GM12878 (cell line): ENCODE data around the gene C10orf90. TPM values are rescaled to one million over a fixed set of nuclear protein-coding genes. Genes with fewer than 3 reads are reported as not detected.
"Not testable (repeated sequence)": the region's sequence is repeated elsewhere in the genome, so short reads cannot be mapped to it uniquely, and the experiment has no call there.

Experiments
- ATAC-seq: fragments of 200-7000 bp; cut with Tn5 transposase; 3 replicates; pipeline ENCODE4 v1.9.1; 2020; ENCODE audit warnings: mild to moderate bottlenecking, moderate library complexity
- BruUV-seq: library from RNA; stranded (reverse); fragments of 400-500 nt; replicated peaks from 2 replicates; lab custom pipeline; 2021; lab: Mats Ljungman, UMichigan
- CTCF ChIA-PET: fragments of 300-600 bp; sonication (Branson Sonifier 250); formaldehyde crosslinking; extraction: SDS; loops from one replicate; lab custom pipeline; 2021; ENCODE audit warnings: inconsistent platforms; lab: Yijun Ruan, JAX
- POLR2A ChIA-PET: fragments of 350-600 bp; formaldehyde crosslinking; extraction: SDS; loops from one replicate; lab custom pipeline; 2021; ENCODE audit warnings: inconsistent platforms; lab: Charles Lee
- RAD21 ChIA-PET: fragments of 300-600 bp; sonication (Branson Sonifier 250); formaldehyde crosslinking; loops from one replicate; lab custom pipeline; 2023; ENCODE audit warnings: antibody characterized with exemption; ENCODE audit not compliant: unreplicated experiment; lab: Charles Lee
- SMC1A ChIA-PET: fragments of 300-600 bp; sonication (Branson Sonifier 250); formaldehyde crosslinking; loops from one replicate; lab custom pipeline; 2023; ENCODE audit not compliant: unreplicated experiment, uncharacterized antibody; lab: Charles Lee
- DNase-seq: peaks from one replicate; pipeline ENCODE4 v3.0.0-alpha.2; 2011; ENCODE audit warnings: low read depth, low spot score
- FAIRE-seq: peaks from 3 replicates; lab custom pipeline; 2011; peaks lifted over from hg19 to GRCh38; lab: Jason Lieb, UNC
- H2AFZ ChIP-seq: 2 replicates; pipeline ENCODE4 v1.6.0; 2011; ENCODE audit warnings: low read depth, low read length, control low read depth; ENCODE audit not compliant: control insufficient read depth
- H3K27ac ChIP-seq: 2 replicates; pipeline ENCODE4 v1.5.1; 2011; ENCODE audit warnings: control low read depth; ENCODE audit not compliant: control insufficient read depth, insufficient read depth
- H3K27me3 ChIP-seq, 2 experiments: replicated peaks in 1 of 2; 2 replicates each; pipeline versions ENCODE4 v1.6.0 to v1.6.1; 2011; ENCODE audit warnings: low read length in 1 of 2; ENCODE audit not compliant: control insufficient read depth in 2 of 2, insufficient read depth in 2 of 2
- H3K36me3 ChIP-seq, 2 experiments: 2 replicates each; pipeline ENCODE4 v1.5.1; 2011; ENCODE audit warnings: low read length in 1 of 2; ENCODE audit not compliant: control insufficient read depth in 2 of 2, insufficient read depth in 2 of 2
- H3K4me1 ChIP-seq: 2 replicates; pipeline ENCODE4 v1.6.1; 2011; ENCODE audit warnings: mild to moderate bottlenecking, low read length, moderate library complexity, mixed read lengths; ENCODE audit not compliant: control insufficient read depth, insufficient read depth
- H3K4me2 ChIP-seq: 2 replicates; pipeline ENCODE4 v1.6.0; 2011; ENCODE audit warnings: control low read depth; ENCODE audit not compliant: control insufficient read depth, insufficient read depth
- H3K4me3 ChIP-seq: fragments of 200-600 bp; sonication (generic); 2 replicates; pipeline ENCODE4 v1.5.1; 2016
- H3K79me2 ChIP-seq: 2 replicates; pipeline ENCODE4 v1.6.0; 2011; ENCODE audit warnings: low read length; ENCODE audit not compliant: control insufficient read depth, insufficient read depth
- H3K9ac ChIP-seq: 2 replicates; pipeline ENCODE4 v1.8.0; 2011; ENCODE audit warnings: low read length, control low read depth, mixed read lengths; ENCODE audit not compliant: control insufficient read depth, insufficient read depth
- H3K9me3 ChIP-seq: replicated peaks from 3 replicates; pipeline ENCODE4 v1.5.1; 2011; ENCODE audit warnings: mild to moderate bottlenecking, low read length; ENCODE audit not compliant: control insufficient read depth, insufficient read depth
- H4K20me1 ChIP-seq: 2 replicates; pipeline ENCODE4 v1.6.0; 2011; ENCODE audit not compliant: control insufficient read depth, insufficient read depth
- ETV6 ChIP-seq, 2 experiments: fragments of 450-650 bp in 1 of 2; IDR thresholded peaks in 1 of 2; conservative IDR thresholded peaks in 1 of 2; 2 replicates each; pipeline ENCODE4 v1.6.1; 2014; ENCODE audit warnings: antibody characterized with exemption in 1 of 2, borderline replicate concordance in 1 of 2, low read depth in 1 of 2, mild to moderate bottlenecking in 1 of 2, moderate library complexity in 1 of 2
- SIN3A ChIP-seq: IDR thresholded peaks from 2 replicates; pipeline ENCODE4 v1.6.1; 2012; ENCODE audit warnings: low read depth, low read length, improper control_type of control experiment
- SMAD1 ChIP-seq: fragments of 450-650 bp; IDR thresholded peaks from 2 replicates; pipeline ENCODE4 v1.6.1; 2018; ENCODE audit warnings: mild to moderate bottlenecking, low read depth; ENCODE audit not compliant: partially characterized antibody
- SMC3 ChIP-seq: IDR thresholded peaks from 2 replicates; pipeline ENCODE4 v1.6.1; 2011; ENCODE audit warnings: low read length, improper control_type of control experiment, borderline replicate concordance
- WGBS: methylation state at CpG from one replicate; pipeline ENCODE4 v1.1.6; 2016; ENCODE audit warnings: low lambda C conversion rate; ENCODE audit not compliant: insufficient replicate concordance, insufficient coverage; ENCODE audit errors: missing lambda C conversion rate; 5-methylcytosine and 5-hydroxymethylcytosine counted together
- in situ Hi-C: fragments of 300-500 bp; cut with MboI; formaldehyde crosslinking; loops from 9 replicates; pipeline ENCODE4 v1.14.3; 2018; ENCODE audit warnings: mixed read lengths
- intact Hi-C: fragments of 100-400 bp; cut with micrococcal nuclease; formaldehyde crosslinking; loops from one replicate; pipeline ENCODE4 v1.14.2; 2022; ENCODE audit not compliant: unreplicated experiment
- polyA plus RNA-seq, 11 experiments: library from polyadenylated mRNA; depleted of rRNA in 4 of 11; unstranded in 6 of 11; stranded (reverse) in 5 of 11; fragments of >200 nt; fragmentation: Nextera tagmentation in 4 of 11; fragmentation: Illumina TruSeq in 1 of 11; extraction: Ambion mirVana in 4 of 11; extraction: Trizol in 1 of 11; gene quantifications; 1 replicate in 1 of 11; 2 replicates in 10 of 11; pipeline versions ENCODE4 v1.2.1 to v1.2.3, GENCODE V29; 2011 to 2016; ENCODE audit warnings: inconsistent platforms in 2 of 11, missing spikeins in 2 of 11, low read depth in 1 of 11
- total RNA-seq, 4 experiments: library from RNA; depleted of rRNA in 3 of 4; stranded (reverse); fragments of >200 nt in 3 of 4; fragmentation: Illumina TruSeq in 1 of 4; extraction: Trizol in 1 of 4; gene quantifications; 2 replicates each; pipeline versions ENCODE4 v1.2.1 to v1.2.3, GENCODE V29; 2013 to 2021
- TF ChIP-seq, protein P1 (sequence below): IDR thresholded peaks from 2 replicates; pipeline ENCODE4 v1.6.1; 2012; ENCODE audit warnings: improper control_type of control experiment, low read depth, low read length; ENCODE audit not compliant: insufficient replicate concordance

Gene C10orf90
- total and polyA plus RNA-seq, 10 of the 15 experiments (the other 5 are each of a cell fraction or from before 2014, with no cell fraction given), result 0.04 TPM; not detected in 9

- TF ChIP-seq, protein P1, sequence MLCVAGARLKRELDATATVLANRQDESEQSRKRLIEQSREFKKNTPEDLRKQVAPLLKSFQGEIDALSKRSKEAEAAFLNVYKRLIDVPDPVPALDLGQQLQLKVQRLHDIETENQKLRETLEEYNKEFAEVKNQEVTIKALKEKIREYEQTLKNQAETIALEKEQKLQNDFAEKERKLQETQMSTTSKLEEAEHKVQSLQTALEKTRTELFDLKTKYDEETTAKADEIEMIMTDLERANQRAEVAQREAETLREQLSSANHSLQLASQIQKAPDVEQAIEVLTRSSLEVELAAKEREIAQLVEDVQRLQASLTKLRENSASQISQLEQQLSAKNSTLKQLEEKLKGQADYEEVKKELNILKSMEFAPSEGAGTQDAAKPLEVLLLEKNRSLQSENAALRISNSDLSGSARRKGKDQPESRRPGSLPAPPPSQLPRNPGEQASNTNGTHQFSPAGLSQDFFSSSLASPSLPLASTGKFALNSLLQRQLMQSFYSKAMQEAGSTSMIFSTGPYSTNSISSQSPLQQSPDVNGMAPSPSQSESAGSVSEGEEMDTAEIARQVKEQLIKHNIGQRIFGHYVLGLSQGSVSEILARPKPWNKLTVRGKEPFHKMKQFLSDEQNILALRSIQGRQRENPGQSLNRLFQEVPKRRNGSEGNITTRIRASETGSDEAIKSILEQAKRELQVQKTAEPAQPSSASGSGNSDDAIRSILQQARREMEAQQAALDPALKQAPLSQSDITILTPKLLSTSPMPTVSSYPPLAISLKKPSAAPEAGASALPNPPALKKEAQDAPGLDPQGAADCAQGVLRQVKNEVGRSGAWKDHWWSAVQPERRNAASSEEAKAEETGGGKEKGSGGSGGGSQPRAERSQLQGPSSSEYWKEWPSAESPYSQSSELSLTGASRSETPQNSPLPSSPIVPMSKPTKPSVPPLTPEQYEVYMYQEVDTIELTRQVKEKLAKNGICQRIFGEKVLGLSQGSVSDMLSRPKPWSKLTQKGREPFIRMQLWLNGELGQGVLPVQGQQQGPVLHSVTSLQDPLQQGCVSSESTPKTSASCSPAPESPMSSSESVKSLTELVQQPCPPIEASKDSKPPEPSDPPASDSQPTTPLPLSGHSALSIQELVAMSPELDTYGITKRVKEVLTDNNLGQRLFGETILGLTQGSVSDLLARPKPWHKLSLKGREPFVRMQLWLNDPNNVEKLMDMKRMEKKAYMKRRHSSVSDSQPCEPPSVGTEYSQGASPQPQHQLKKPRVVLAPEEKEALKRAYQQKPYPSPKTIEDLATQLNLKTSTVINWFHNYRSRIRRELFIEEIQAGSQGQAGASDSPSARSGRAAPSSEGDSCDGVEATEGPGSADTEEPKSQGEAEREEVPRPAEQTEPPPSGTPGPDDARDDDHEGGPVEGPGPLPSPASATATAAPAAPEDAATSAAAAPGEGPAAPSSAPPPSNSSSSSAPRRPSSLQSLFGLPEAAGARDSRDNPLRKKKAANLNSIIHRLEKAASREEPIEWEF, result no peak
- no peak for TF ChIP-seq ETV6 (conservative IDR thresholded peaks at IDR 0.05 in 1 of 2, IDR thresholded peaks at IDR 0.05 in 1 of 2; ENCODE audit: borderline replicate concordance in 1 of 2, low read depth in 1 of 2)
- TF ChIP-seq SMAD1, result no peak
- TF ChIP-seq SMC3, result no peak
- TF ChIP-seq SIN3A, result no peak
These were observed 290.0 kb downstream of the C10orf90 start (continued) for GRCh38 chr10:126380352-126381076.

- ATAC-seq, H3K4me2 ChIP-seq, H3K79me2 ChIP-seq, H4K20me1 ChIP-seq, H3K4me1 ChIP-seq, FAIRE-seq, POLR2A ChIA-PET, H3K27me3 ChIP-seq, H3K9me3 ChIP-seq, in situ Hi-C loops, CTCF ChIA-PET, H3K9ac ChIP-seq, DNase-seq, RAD21 ChIA-PET, H3K27ac ChIP-seq, BruUV-seq, H3K4me3 ChIP-seq, SMC1A ChIA-PET, H3K36me3 ChIP-seq, H2AFZ ChIP-seq, intact Hi-C loops: not testable (repeated sequence)
- 19% methylated on average over 2 of the region's 3 CpGs for whole genome bisulfite sequencing
These were observed 291.3 kb downstream of the C10orf90 start for GRCh38 chr10:126379166-126379565.
